NOMO-1 (cell line): ENCODE measurements around the gene PLD3.
"Not testable (repeated sequence)": the region's sequence is repeated elsewhere in the genome, so short reads cannot be mapped to it uniquely, and the experiment has no call there.

ENCODE experiments used
- DNase-seq, 2 experiments: peaks; one replicate each; lab custom pipeline; 2025; ENCODE audit not compliant: unreplicated experiment in 2 of 2; lab: John Stamatoyannopoulos, UW

Gene PLD3

GRCh38 chr19:40331052-40331451 is 17.4 kb upstream of the PLD3 start:
- DNase-seq: peak; percentile 52 to 74

- no peak for DNase-seq
Measured at GRCh38 chr19:40332669-40333068, 15.8 kb upstream of the PLD3 start.

GRCh38 chr19:40333083-40333482 is 15.4 kb upstream of the PLD3 start:
- DNase-seq: not testable (repeated sequence)

GRCh38 chr19:40335101-40335500 is 13.4 kb upstream of the PLD3 start:
- no peak for DNase-seq

GRCh38 chr19:40335855-40336600 is 12.5 kb upstream of the PLD3 start:
- DNase-seq: no peak

- no peak for DNase-seq
Measured at GRCh38 chr19:40336601-40336900, 11.9 kb upstream of the PLD3 start.

- no peak for DNase-seq
Measured at GRCh38 chr19:40337107-40337506, 11.4 kb upstream of the PLD3 start.

GRCh38 chr19:40337594-40337993 is 10.9 kb upstream of the PLD3 start:
- DNase-seq: no peak

- peak in 1 of 2 experiments; percentile 27 for DNase-seq
Measured at GRCh38 chr19:40339018-40339728, 9.3 kb upstream of the PLD3 start.

- no peak for DNase-seq
Measured at GRCh38 chr19:40341601-40342482, 6.7 kb upstream of the PLD3 start.

GRCh38 chr19:40342644-40343311 is 5.7 kb upstream of the PLD3 start:
- no peak for DNase-seq

GRCh38 chr19:40344422-40344821 is 4.1 kb upstream of the PLD3 start:
- no peak for DNase-seq

GRCh38 chr19:40348961-40349507 is 539 bp downstream of the PLD3 start:
- DNase-seq: peak in 1 of 2 experiments; percentile 48

GRCh38 chr19:40355975-40356680 is 7.6 kb downstream of the PLD3 start:
- peak in 1 of 2 experiments; percentile 36 for DNase-seq

- DNase-seq: no peak
Measured at GRCh38 chr19:40356681-40357595, 8.4 kb downstream of the PLD3 start.

GRCh38 chr19:40357640-40358039 is 9.1 kb downstream of the PLD3 start:
- no peak for DNase-seq

- peak; percentile 74 to 84 for DNase-seq
Measured at GRCh38 chr19:40358773-40359172, 10.3 kb downstream of the PLD3 start.

- DNase-seq: no peak
Measured at GRCh38 chr19:40360020-40360707, 11.7 kb downstream of the PLD3 start.
